Activated naive CD4-positive, alpha-beta T cell treated with anti-CD3 and anti-CD28 coated beads, Interleukin-2, amount 50 U/mL, for 24 hours (primary cell): ENCODE results near the gene SPINT1.

Experiments
- H3K27ac Mint-ChIP-seq: one replicate; pipeline ENCODE4 v1.8.0; 2021; ENCODE audit warnings: mild to moderate bottlenecking, mixed read lengths
- H3K27me3 Mint-ChIP-seq: one replicate; pipeline ENCODE4 v1.8.0; 2021; ENCODE audit warnings: mixed read lengths
- H3K36me3 Mint-ChIP-seq: one replicate; pipeline ENCODE4 v1.8.0; 2021; ENCODE audit warnings: mixed read lengths
- H3K4me1 Mint-ChIP-seq: one replicate; pipeline ENCODE4 v1.8.0; 2021; ENCODE audit warnings: mixed read lengths
- H3K4me3 Mint-ChIP-seq: one replicate; pipeline ENCODE4 v1.8.0; 2021; ENCODE audit warnings: mild to moderate bottlenecking, mixed read lengths
- H3K9me3 Mint-ChIP-seq: one replicate; pipeline ENCODE4 v1.8.0; 2021; ENCODE audit warnings: mixed read lengths

The SPINT1 gene

GRCh38 chr15:40823572-40824343 lies 20.1 kb upstream of the SPINT1 start:
- no peaks in the 10 kb centered on the region for H3K4me1 Mint-ChIP-seq
- no peak overlapping the region for H3K27ac Mint-ChIP-seq
- H3K4me3 Mint-ChIP-seq = no peak overlapping the region
- H3K36me3 Mint-ChIP-seq = no peaks in the 10 kb centered on the region
- no peaks in the 10 kb centered on the region for H3K9me3 Mint-ChIP-seq
- no peaks in the 10 kb centered on the region for H3K27me3 Mint-ChIP-seq

- no peaks in the 10 kb centered on the region for H3K4me1 Mint-ChIP-seq
- H3K36me3 Mint-ChIP-seq = no peaks in the 10 kb centered on the region
- no peaks in the 10 kb centered on the region for H3K27me3 Mint-ChIP-seq
- H3K9me3 Mint-ChIP-seq = no peaks in the 10 kb centered on the region
- no peak overlapping the region for H3K4me3 Mint-ChIP-seq
- no peak overlapping the region for H3K27ac Mint-ChIP-seq
These were observed 18.0 kb upstream of the SPINT1 start for GRCh38 chr15:40825661-40826422.

- H3K4me3 Mint-ChIP-seq = no peak overlapping the region
- H3K36me3 Mint-ChIP-seq = no peaks in the 10 kb centered on the region
- no peak overlapping the region for H3K27ac Mint-ChIP-seq
- H3K27me3 Mint-ChIP-seq = no peaks in the 10 kb centered on the region
- no peaks in the 10 kb centered on the region for H3K4me1 Mint-ChIP-seq
- no peaks in the 10 kb centered on the region for H3K9me3 Mint-ChIP-seq
These were observed 17.3 kb upstream of the SPINT1 start for GRCh38 chr15:40826423-40827075.

- Mint-ChIP-seq H3K4me3 (no peak within 1 kb of the TSS), H3K27me3 (no peaks in the 10 kb centered on the region), H3K4me1 (no peaks in the 10 kb centered on the region), H3K27ac (peak within 1 kb of the TSS; percentile 56), H3K36me3 (no peaks in the 10 kb centered on the region), H3K9me3 (no peaks in the 10 kb centered on the region)
These were observed 15.3 kb upstream of the SPINT1 start, which contains the start of gene PPP1R14D for GRCh38 chr15:40828447-40829036. PPP1R14D (minus strand) TSS chr15:40828708; CDS start chr15:40828641, 67 bp downstream.

- Mint-ChIP-seq H3K9me3 (no peaks in the 10 kb centered on the region), H3K27ac (no peak overlapping the region), H3K27me3 (no peaks in the 10 kb centered on the region), H3K36me3 (no peaks in the 10 kb centered on the region), H3K4me3 (no peak overlapping the region), H3K4me1 (no peaks in the 10 kb centered on the region)
These were observed 14.7 kb upstream of the SPINT1 start for GRCh38 chr15:40829115-40829514.

- Mint-ChIP-seq H3K4me1 (no peaks in the 10 kb centered on the region), H3K27ac (no peak overlapping the region), H3K4me3 (no peak overlapping the region), H3K36me3 (no peaks in the 10 kb centered on the region), H3K27me3 (no peaks in the 10 kb centered on the region), H3K9me3 (no peaks in the 10 kb centered on the region)
These were observed 13.0 kb upstream of the SPINT1 start for GRCh38 chr15:40830884-40831283.

- no peaks in the 10 kb centered on the region for H3K36me3 Mint-ChIP-seq
- no peak overlapping the region for H3K4me3 Mint-ChIP-seq
- no peaks in the 10 kb centered on the region for H3K4me1 Mint-ChIP-seq
- no peak overlapping the region for H3K27ac Mint-ChIP-seq
- H3K27me3 Mint-ChIP-seq = no peaks in the 10 kb centered on the region
- no peaks in the 10 kb centered on the region for H3K9me3 Mint-ChIP-seq
These were observed 12.0 kb upstream of the SPINT1 start for GRCh38 chr15:40831861-40832260.

- Mint-ChIP-seq H3K9me3 (no peaks in the 10 kb centered on the region), H3K4me3 (no peak overlapping the region), H3K36me3 (no peaks in the 10 kb centered on the region), H3K27me3 (no peaks in the 10 kb centered on the region), H3K27ac (no peak overlapping the region), H3K4me1 (no peaks in the 10 kb centered on the region)
These were observed 10.9 kb upstream of the SPINT1 start for GRCh38 chr15:40832903-40833302.

- Mint-ChIP-seq H3K27me3 (no peaks in the 10 kb centered on the region), H3K4me1 (no peaks in the 10 kb centered on the region)
These were observed 7.8 kb upstream of the SPINT1 start for GRCh38 chr15:40836020-40836419.

GRCh38 chr15:40838756-40839155 lies 5.1 kb upstream of the SPINT1 start:
- no peak overlapping the region for H3K27ac Mint-ChIP-seq
- H3K27me3 Mint-ChIP-seq = no peaks in the 10 kb centered on the region
- H3K36me3 Mint-ChIP-seq = no peaks in the 10 kb centered on the region
- no peaks in the 10 kb centered on the region for H3K4me1 Mint-ChIP-seq
- no peaks in the 10 kb centered on the region for H3K9me3 Mint-ChIP-seq
- H3K4me3 Mint-ChIP-seq = no peak overlapping the region

More at GRCh38 chr15:40836020-40836419, 7.8 kb upstream of the SPINT1 start:
- H3K36me3 Mint-ChIP-seq = no peaks in the 10 kb centered on the region
- H3K9me3 Mint-ChIP-seq = no peaks in the 10 kb centered on the region
- H3K4me3 Mint-ChIP-seq = no peak overlapping the region
- no peak overlapping the region for H3K27ac Mint-ChIP-seq

GRCh38 chr15:40841741-40842140 lies 2.1 kb upstream of the SPINT1 start:
- Mint-ChIP-seq H3K4me1 (peaks cover 5% of the 10 kb centered on the region), H3K4me3 (no peak overlapping the region), H3K27me3 (peaks cover 3% of the 10 kb centered on the region), H3K36me3 (no peaks in the 10 kb centered on the region), H3K9me3 (no peaks in the 10 kb centered on the region), H3K27ac (no peak overlapping the region)

- peak overlapping the region; percentile 76 for H3K4me3 Mint-ChIP-seq
- H3K36me3 Mint-ChIP-seq = no peaks in the 10 kb centered on the region
- peaks cover 20% of the 10 kb centered on the region for H3K4me1 Mint-ChIP-seq
- H3K27me3 Mint-ChIP-seq = peaks cover 3% of the 10 kb centered on the region
- no peaks in the 10 kb centered on the region for H3K9me3 Mint-ChIP-seq
- H3K27ac Mint-ChIP-seq = no peak overlapping the region
These were observed 475 bp upstream of the SPINT1 start for GRCh38 chr15:40843261-40843884.

- peaks cover 20% of the 10 kb centered on the region for H3K4me1 Mint-ChIP-seq
- no peak overlapping the region for H3K27ac Mint-ChIP-seq
- peaks cover 3% of the 10 kb centered on the region for H3K27me3 Mint-ChIP-seq
- no peaks in the 10 kb centered on the region for H3K9me3 Mint-ChIP-seq
- H3K4me3 Mint-ChIP-seq = peak overlapping the region; percentile 86
- no peaks in the 10 kb centered on the region for H3K36me3 Mint-ChIP-seq
These were observed 815 bp downstream of the SPINT1 start for GRCh38 chr15:40844696-40845030.

- peak overlapping the region; percentile 86 for H3K4me3 Mint-ChIP-seq
- H3K4me1 Mint-ChIP-seq = peaks cover 20% of the 10 kb centered on the region
- H3K27me3 Mint-ChIP-seq = peaks cover 3% of the 10 kb centered on the region
- H3K9me3 Mint-ChIP-seq = no peaks in the 10 kb centered on the region
- H3K36me3 Mint-ChIP-seq = no peaks in the 10 kb centered on the region
- H3K27ac Mint-ChIP-seq = no peak overlapping the region
These were observed 1.2 kb downstream of the SPINT1 start for GRCh38 chr15:40845036-40845435.

- Mint-ChIP-seq H3K4me3 (peak overlapping the region; percentile 23), H3K27ac (no peak overlapping the region), H3K36me3 (no peaks in the 10 kb centered on the region), H3K27me3 (peaks cover 3% of the 10 kb centered on the region), H3K4me1 (peaks cover 20% of the 10 kb centered on the region), H3K9me3 (no peaks in the 10 kb centered on the region)
These were observed 1.9 kb downstream of the SPINT1 start for GRCh38 chr15:40845511-40846284.
